NCI-H1105 (cell line): ENCODE measurements around the gene DPYSL3.

Experiments
- DNase-seq: peaks from one replicate; lab custom pipeline; 2025; lab: John Stamatoyannopoulos, UW

The DPYSL3 gene

DNA sequence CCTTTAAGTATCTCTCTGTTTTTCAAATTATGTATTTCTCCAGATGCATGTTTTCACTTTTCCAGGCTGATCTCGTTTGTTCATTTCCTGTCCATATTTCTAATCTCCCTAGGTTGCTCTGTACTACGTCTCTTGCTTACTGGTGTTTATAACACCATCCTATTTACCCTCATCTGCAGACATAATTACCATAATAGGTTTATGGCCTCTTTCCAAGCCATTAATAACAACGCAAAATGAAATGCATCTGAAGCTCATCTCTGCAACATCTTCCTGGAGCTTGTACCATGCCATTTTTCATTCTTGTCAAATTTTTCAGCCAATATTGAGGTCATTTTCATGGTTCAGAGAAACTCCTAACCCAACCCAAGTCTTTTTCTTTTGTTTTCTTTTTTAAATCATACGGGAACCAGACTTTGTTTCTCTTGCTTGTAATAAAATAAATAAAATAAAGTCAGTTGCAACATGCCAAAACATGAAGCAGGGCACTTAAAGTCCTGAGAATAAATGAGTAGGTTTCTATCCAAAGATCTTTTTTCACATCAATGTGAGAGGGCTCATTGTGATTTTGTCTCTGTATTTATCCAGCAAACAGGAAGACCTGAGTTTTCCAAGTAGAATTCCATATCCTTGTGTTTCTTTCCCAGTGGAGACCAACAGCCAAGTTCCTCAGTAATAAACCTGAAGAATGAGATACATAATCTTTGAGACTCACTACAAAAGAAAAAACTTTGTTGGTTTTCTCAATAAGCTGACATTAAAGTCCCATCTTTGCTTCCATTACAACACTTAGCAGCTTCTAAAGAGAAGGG, 37.0 kb downstream of the DPYSL3 start:
- peak; percentile 56 for DNase-seq

DNA sequence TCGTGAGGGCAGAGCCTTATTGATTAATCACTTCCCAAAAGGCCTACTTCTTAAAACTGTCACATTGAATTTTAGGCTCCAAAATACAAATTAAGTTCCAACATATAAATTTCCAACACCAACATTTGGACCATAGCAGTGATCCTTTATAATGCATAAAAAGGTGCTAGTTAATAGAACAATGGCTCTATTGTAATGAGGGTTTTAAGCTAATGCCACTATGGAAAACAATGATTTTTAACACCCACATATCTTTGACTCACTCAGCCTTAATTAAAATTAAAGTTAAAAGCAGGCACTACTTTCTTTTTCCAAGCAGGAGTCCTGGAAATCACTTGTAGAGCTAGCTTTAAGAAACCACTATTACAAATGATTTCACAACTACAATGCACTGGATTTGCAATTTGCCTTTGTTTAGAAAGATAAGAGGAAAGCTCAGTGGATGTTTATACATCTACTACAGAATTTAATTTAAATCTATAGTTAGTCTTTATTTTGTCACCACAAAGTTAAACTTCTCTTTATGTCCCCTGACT, 41.8 kb downstream of the DPYSL3 start:
- no peak for DNase-seq

DNA sequence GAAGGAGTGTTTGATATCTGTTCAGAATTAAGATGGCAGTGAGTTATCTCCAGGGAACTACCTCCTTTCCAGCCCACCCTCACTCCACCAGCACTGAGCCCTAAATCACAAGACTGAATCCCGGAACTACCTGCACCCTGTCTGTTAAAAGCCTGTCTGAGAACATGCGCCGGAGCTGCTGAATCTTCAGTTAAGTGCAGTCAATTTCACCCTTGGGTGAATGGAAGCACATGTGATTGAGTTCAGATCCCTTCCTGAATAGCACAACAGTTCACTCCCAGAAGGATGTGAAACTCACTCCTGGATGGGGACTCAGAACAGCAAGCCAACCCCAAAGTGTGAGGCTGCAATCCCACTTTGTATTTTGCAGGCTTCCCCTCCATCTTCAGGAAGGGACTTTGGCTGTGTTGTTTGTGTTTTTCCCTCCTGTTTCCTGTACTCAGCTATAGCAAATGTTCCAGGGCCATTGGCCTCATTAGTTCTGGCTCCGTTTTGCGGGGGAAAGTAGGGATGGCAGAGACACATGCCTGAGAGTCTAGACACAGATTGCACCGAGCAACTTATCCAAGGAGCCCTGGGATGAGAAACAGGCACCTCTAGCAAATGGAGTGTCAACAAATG, 43.4 kb downstream of the DPYSL3 start:
- DNase-seq, result no peak

DNA sequence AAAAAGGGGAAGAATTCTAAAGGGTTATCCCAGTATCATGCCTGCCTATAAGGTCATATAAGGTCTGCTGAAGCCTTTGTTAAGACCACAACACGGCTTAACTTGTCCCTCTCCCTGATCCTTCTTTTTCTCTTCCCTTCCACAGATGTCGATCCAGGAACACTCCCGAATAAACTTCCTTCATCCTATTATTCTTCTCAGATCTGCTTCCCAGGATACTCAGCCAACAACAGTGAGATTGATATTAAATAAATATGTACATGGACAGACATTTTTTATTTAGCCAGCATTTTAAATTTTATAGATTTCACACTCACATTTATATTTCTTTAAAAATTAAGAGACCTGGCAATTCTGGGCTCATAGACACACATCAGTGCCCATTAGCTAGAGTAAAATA, 44.1 kb downstream of the DPYSL3 start:
- no peak for DNase-seq

DNA sequence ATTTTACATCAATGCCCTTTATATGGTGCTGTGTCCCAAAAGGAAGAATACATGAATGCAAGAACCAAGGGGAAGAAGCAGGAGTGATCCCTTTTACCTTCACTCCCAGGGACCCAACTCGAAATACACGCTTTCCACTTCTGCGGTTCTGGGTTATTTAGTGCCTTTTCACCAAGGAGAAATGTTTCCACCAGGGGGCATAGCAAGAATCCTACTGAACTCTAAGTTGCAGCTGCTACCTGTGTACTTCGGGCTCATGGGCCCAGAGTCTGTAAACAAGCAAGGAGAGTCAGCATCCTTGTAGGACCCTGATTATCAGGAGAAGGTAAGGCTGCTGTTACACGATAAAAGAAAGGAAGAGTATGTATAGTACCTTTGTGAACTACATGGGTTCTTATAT, 45.7 kb downstream of the DPYSL3 start:
- peak; percentile 22 for DNase-seq

DNA sequence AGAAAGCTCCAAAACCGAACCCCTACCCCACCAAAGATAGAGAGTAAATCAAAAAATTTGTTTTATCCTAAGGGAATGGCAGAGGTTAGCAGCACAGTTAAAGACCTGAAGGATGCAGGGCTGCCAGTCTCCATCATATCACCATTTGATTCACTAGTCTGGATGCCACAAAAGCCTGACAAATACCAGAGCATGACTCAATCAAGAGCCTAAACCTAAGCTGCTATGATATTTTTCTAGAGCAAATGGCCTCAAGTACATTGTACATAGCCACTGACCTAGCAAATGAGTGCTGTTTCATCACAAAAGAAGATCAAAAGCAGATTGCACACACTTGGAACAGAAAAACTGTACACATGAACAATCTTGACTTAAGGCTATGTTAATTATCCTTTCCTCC, 48.0 kb downstream of the DPYSL3 start:
- no peak for DNase-seq

DNA sequence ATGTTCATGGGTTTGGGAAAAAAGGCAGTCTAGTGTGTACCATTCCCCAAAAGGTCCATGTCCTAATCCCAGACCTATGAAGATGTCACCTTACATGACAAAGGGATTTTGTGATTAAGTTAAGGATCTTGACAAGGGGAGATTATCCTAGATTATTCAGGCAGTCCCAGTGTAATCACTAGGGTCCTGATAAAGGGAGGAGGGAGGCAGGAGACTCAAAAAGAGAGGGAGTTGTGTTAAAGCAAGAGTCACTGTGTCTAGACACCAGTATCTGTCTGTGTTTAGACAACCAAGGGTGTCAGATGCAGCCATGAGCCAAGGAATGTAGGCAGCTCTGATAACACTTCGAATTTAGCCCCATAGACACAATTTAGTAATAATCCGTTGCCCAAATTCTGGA, 49.5 kb downstream of the DPYSL3 start:
- DNase-seq, result no peak

DNA sequence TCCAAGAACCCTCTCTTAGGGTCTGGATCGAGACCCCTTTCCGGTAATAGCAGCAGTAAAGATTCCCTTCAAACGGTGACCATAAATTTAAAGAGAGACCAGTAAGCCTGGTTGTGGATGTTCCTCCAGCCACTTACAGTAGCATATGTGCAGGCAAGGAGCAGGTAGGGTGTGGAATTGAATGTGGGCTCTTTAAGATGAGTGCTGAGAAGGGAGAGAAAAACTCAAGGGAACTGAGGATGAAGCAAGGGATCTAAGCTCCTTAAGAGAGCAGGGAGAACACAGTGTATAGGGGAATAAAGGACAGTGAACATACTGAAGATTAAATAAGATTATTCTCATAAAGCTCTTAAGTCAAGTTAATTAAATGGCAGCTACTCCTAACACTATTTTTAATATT, 51.3 kb downstream of the DPYSL3 start:
- no peak for DNase-seq

DNA sequence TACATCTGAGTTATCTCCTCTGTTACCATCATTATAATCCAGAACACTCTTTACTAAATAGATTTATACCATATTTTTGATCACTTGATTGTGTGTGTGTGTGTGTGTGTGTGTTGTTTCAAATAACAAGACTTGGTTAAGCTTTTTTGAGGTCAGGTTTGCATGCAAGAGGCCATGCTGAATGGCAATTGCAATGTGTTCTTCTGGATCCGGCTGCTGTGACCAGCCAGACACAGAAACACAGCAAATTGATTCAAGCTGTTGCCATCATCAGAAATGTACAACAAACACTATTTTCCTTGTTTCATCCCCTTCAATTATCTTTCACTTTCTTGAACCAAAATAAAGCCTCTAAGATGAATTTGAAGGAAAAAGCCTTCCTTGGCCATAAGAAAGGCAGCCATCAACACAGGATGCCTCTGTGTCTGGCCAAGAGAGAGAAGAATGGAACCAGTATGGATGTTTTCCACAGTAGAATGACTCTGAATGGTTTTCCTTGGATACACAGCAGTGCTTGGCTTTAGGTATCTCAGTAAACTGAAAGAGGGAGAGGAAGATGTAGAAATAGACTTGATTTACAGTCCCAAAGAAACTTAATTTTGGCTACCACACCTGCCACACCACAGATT, 53.9 kb downstream of the DPYSL3 start:
- no peak for DNase-seq

DNA sequence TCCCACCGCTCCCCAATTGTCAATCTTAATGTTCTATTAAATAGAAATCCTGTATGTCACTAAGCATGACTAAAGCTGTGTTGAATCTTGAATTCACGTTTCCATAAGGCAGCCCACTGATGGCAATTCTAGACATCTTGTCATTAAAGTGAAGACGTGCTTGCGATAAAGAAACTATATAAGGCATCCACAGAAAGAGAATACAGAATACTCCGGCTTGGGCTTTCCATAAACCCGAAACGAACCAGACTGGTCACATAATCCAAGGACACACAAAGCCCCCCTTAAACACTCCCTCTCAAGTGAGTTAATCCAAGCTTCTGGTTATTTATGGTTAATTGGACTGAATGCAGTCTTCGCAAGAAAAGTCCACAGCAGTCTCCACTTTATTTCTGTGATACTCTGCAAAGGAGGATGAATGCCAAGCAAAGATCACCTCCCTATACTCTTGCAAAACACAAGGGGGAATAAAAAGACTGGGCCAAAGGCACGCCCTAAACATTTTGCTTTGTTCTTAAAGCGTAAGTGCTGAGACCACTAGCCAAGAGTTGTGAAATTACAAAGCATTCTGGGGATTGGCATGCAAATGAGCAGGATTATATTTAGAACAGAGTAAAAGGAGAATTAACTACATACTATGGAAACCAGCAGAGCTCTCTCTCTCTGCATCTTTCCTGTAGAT, 54.7 kb downstream of the DPYSL3 start:
- no peak for DNase-seq

DNA sequence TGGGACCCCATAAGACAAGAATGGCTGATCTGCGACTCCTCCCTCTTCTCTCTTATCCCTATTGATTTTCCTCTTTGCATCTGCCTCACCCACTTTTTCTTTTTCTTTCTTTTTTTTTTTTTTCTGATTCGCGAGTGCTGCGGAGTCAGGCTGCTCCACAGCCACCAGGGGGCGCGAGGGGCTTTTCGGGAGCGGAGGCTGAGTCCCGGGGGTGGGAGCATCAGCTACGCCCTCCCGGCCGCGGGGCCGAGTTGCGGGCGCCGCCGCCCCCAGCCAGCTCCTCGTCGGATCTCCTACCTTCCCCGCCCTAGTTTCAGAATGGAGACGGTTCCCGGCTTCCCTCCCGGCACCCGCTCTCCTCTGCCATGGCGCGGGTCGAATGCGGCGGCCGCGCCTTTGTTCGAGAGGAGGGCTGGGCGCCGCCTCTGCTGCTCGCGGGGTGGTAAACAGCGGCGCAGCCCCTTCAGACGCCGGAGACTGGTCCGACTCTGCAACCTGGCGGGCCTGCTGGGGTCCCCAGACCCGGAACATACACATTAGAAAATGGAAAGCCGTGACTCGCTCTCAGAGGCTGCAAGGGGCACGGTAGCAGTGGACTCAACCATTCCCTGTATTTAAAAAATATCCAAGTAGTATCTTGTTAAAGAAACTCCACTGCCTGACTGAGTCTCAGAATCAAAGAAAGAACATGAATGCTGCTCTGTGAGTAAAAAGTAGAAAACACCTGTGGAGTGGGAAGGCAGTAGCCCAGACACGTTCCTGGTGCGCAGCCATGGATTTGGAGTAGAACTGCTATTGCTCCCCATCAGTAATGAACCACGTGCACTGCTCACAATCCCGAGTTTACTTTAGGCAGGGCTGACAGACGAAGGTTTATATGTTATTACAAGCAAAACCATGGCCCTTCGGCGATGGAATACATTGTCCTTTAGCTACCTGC, 55.7 kb downstream of the DPYSL3 start:
- peak; percentile 85 for DNase-seq

DNA sequence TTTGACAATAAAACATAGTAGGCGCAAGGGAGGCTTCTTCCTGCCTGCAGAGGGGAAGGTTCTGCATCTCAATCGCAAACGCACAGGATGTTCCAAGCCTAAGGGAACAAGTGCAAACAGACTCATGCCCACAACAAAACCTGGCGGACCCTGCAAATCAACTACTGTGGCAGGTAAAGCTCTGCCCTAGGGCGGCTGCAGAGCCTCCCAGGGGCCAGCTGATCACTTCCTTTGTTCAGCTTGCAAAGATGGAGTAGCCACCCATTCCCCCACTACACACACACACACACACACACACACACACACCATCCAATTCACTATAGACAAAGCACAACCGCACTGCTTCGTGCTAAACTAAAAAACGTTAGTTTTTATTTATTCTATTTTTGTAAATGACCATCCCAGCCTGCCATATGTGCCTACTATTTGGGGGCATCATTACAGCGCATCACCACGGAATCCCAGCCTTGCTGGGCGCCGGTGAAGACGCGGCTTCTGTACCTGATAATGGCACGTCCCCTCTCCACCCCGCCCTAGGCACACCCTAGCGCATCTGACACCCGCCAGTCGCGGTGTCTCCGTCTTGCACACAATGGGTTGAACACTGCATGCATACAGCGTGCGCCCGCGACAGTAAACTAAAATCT, 57.6 kb downstream of the DPYSL3 start:
- peak; percentile 15 for DNase-seq

DNA sequence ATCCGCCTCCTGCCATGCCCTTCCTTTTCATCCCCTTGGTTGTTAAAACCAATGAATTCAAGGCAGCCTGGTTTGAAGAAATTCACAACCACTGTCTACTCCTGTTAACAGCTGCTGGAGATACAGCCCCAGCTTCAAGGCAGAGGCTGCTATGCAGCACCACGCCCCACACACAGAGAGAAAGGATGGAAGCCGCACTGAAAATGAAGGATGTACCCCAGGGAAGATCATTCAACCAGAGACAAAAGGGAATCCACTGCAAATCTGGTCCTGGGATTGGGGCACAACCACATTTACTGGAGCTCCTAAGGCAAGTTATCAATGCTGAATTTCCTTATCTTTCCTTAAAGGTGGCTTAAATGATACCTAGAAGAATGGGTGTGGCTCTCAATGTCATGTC, 58.7 kb downstream of the DPYSL3 start:
- DNase-seq, result no peak

DNA sequence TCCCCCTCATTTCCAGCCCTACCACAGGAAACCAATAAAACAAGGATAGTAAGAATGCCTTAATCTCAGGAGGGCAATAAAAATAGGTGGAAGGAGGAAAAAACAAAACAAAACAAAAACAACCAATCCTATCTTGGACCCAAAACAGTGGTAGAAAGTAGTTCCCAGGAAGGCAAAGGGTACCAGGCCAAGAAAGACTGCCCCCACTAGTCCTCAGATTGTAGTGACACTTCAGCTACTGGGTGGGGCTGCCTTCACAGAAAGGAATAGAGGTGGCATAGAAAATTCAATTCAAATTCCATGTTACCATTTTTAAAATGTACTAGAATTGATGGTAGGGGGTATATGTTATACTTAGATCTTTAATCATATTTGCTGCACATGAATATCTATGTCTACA, 59.3 kb downstream of the DPYSL3 start:
- no peak for DNase-seq

DNA sequence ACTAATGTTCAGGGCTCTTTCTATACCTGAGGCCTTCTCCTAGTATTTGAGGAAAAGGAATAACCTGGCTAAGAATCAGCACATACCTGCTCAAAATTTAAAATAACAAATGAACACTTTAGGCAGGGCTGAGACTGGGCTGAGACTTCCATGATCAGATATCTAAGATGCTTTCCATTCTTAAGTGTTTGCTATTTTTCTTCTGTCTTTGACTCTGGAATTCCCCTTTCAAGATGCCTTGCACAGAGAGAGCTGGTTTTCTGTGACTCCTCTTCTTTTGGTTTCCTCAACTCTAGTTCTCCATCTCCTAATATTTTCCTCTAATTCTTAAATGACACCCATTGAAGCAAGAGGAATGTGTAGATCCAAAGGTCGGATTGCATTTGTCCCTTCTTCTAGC, 61.1 kb downstream of the DPYSL3 start:
- DNase-seq, result no peak

DNA sequence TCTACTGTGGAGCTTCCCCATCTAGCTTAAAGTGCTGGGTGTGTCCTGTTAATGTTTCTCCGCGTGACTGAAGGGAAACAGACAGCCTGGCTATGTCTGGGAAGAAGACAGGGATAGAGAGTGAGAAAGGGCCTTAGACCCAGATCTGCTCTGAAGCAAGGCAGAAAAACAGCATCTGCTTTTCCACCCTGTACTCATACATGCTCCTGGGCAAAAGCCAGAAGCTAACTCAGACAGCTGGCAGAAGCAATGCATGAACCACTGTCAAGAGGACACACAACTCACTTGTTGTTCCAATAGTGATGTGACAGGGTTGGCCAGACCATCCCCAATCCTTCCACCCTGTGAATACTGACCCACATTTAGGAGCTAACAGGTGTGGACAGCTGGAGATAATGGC, 63.3 kb downstream of the DPYSL3 start:
- no peak for DNase-seq

DNA sequence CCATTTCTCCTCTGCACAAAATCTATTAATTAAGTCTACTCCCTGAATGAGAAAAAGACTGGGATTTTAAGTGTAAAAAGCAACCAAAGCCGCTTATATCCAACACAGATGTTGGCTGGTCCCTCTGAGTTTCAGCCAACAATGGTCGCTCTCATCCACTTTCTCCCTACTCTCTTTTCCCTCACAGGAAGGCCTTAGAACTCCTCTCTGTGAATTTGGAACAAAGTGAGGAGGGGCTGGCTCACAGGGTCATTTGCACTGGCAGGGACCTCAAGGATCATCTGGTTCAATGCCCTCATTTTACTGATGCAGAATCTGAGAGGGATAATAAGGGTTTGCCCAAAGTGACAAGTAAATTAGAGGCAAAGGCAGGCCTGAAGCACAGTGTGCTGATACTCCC, 64.0 kb downstream of the DPYSL3 start:
- no peak for DNase-seq

DNA sequence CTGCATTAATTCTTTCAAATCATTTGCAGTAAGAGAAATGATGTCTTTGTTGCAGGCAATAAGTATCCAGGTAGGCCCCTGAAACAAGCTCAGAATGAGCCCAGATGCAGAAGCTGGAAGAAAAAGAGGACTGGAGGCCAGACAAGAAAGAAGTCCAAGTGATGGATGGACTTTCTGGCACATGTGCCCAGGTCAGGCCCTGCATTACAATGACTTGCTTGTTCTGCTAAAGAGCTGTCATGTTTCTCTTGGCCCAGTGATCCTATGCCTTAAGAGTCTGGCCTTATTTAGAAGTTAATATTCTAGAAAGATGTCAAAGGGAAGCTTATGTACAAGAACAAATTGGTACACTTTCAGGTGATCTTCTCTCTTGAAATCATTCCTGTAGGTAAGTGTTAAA, 64.8 kb downstream of the DPYSL3 start:
- no peak for DNase-seq

DNA sequence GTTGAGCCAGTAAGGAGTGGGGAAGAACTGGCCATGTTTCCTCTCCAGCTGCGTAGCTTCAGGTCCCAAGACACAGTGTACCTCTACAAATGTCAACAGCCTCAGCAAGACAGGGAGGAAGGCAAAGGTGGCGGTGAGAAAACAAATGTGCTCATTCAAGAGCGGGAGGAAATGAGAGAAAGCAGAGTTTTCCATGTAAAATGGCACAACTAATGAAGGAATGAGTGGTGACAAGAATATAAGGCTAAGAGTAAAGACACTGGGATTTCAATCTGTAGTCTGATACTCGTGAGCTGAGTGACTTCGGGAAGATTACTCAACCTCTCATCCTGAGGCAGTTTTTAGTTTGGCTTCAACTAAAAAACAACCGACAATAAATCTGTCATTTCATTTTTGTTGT, 67.6 kb downstream of the DPYSL3 start:
- no peak for DNase-seq

DNA sequence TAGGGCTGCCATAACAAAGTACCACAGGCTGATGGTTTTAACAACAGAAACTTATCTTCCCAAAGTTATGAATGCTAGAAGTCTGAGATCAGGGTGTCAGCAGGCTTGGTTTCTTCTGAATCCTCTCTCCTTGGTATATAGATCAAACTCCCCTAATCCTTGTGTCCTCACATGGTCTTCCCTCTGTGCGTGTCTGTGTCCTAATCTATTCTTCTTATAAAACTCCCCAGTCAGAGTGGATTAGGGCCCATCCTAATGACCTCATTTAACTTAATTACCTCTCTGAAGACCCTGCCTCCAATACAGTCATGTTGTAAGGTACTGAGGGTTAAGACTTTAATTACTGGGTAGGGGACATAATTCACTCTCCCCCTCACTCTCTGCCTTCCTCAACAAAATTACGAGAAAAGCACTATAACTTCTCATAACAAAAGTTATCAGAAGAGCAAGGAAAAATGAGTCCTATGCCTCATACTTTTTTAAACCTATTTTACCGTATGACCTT, 68.6 kb downstream of the DPYSL3 start:
- DNase-seq, result no peak

DNA sequence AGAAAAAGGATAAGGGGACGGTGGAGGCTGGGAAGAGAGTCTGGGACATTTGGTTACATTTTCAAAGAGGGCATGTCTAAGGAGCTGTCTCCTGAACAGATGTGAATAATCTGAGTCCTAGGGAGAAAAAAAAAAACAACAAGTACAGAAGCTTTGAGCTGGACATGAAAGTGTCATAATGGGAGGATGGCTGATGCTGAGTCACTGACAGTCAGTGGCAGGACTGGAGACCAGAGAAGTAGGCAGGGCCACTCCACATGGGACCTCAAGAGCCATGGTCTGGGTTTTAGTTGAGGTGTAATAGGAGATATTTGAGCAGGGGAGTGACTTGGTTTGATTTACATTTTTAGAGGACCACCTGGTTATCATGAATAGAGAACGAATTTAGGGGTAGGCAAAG, 70.6 kb downstream of the DPYSL3 start:
- DNase-seq, result no peak
